ENCODE data around the gene TMEM35B. TPM values are rescaled to one million over a fixed set of nuclear protein-coding genes. Genes with fewer than 3 reads are reported as not detected.
"Not testable (repeated sequence)": the region's sequence is repeated elsewhere in the genome, so short reads cannot be mapped to it uniquely, and the experiment has no call there.

TMEM35B gene
- total RNA-seq, 1 experiment from 2014 or later = 10.9 TPM

- Histone ChIP-seq H3K4me1 (ENCODE audit: insufficient read depth, low read length) (peaks cover 30% of the 10 kb centered on the region), H3K9ac (ENCODE audit: low read length) (no peak overlapping the region), H3K9me3 (ENCODE audit: low read length) (no peaks in the 10 kb centered on the region), H3K4me2 (ENCODE audit: low read length) (no peak overlapping the region), H3K27ac (ENCODE audit: low read length) (no peak overlapping the region), H3K4me3 (ENCODE audit: low read length) (no peak overlapping the region), H2AFZ (ENCODE audit: low read length) (no peak overlapping the region), H3K79me2 (ENCODE audit: low read length) (peaks cover 17% of the 10 kb centered on the region), H4K20me1 (ENCODE audit: low read length) (no peaks in the 10 kb centered on the region), H3K36me3 (ENCODE audit: low read depth, low read length) (peaks cover 4% of the 10 kb centered on the region; the same call in 1 of the 2 replicates), H3K9me2 (replicated peaks; ENCODE audit: low read length) (no peaks in the 10 kb centered on the region), H3K27me3 (ENCODE audit: low read length) (no peaks in the 10 kb centered on the region), H3F3A (ENCODE audit: low read length, unreplicated experiment) (peaks cover 6% of the 10 kb centered on the region)
- ChIA-PET POLR2A (ENCODE audit: unreplicated experiment) (no interaction called here), CTCF (no interaction called here)
- BruUV-seq (replicated peaks) = no TSS peak
- TF ChIP-seq EZH2 (IDR thresholded peaks at IDR 0.05; ENCODE audit: low read length, unreplicated experiment) = no peak
- no peak for TF ChIP-seq EZH2phosphoT487 (IDR thresholded peaks at IDR 0.05; ENCODE audit: borderline replicate concordance, low read length)
- TF ChIP-seq, protein P1, sequence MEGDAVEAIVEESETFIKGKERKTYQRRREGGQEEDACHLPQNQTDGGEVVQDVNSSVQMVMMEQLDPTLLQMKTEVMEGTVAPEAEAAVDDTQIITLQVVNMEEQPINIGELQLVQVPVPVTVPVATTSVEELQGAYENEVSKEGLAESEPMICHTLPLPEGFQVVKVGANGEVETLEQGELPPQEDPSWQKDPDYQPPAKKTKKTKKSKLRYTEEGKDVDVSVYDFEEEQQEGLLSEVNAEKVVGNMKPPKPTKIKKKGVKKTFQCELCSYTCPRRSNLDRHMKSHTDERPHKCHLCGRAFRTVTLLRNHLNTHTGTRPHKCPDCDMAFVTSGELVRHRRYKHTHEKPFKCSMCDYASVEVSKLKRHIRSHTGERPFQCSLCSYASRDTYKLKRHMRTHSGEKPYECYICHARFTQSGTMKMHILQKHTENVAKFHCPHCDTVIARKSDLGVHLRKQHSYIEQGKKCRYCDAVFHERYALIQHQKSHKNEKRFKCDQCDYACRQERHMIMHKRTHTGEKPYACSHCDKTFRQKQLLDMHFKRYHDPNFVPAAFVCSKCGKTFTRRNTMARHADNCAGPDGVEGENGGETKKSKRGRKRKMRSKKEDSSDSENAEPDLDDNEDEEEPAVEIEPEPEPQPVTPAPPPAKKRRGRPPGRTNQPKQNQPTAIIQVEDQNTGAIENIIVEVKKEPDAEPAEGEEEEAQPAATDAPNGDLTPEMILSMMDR (conservative IDR thresholded peaks at IDR 0.05; ENCODE audit: low read depth, low read length) = no peak
- intact Hi-C loops (cut with micrococcal nuclease) = loop anchor here (10.0 kb wide), 2 partner anchors 94 to 126 kb away; no protein-coding TSS in a partner anchor
- DNase-seq (no peak), ATAC-seq (no peak)
Measured at GRCh38 chr1:34988581-34988980, 3.4 kb upstream of the TMEM35B start.

- ChIA-PET CTCF (no interaction called here), POLR2A (ENCODE audit: unreplicated experiment) (no interaction called here)
- H3K36me3 ChIP-seq (ENCODE audit: low read depth, low read length) = peaks cover 4% of the 10 kb centered on the region; the same call in 1 of the 2 replicates
- TF ChIP-seq EZH2 (IDR thresholded peaks at IDR 0.05; ENCODE audit: low read length, unreplicated experiment) = no peak
- TF ChIP-seq EZH2phosphoT487 (IDR thresholded peaks at IDR 0.05; ENCODE audit: borderline replicate concordance, low read length) = no peak
- TF ChIP-seq, protein P1 (conservative IDR thresholded peaks at IDR 0.05; ENCODE audit: low read depth, low read length) = no peak
- no peak overlapping the region for H3K9ac ChIP-seq (ENCODE audit: low read length)
- intact Hi-C loops (cut with micrococcal nuclease) = loop anchor here (10.0 kb wide), 2 partner anchors 93 to 127 kb away; no protein-coding TSS in a partner anchor
- no peak overlapping the region for H2AFZ ChIP-seq (ENCODE audit: low read length)
- H3K4me2 ChIP-seq (ENCODE audit: low read length) = no peak overlapping the region
- H3F3A ChIP-seq (ENCODE audit: low read length, unreplicated experiment) = peaks cover 6% of the 10 kb centered on the region
- no peaks in the 10 kb centered on the region for H3K9me2 ChIP-seq (replicated peaks; ENCODE audit: low read length)
- no TSS peak for BruUV-seq (replicated peaks)
- ATAC-seq (no peak), DNase-seq (no peak)
- H4K20me1 ChIP-seq (ENCODE audit: low read length) = no peaks in the 10 kb centered on the region
- H3K79me2 ChIP-seq (ENCODE audit: low read length) = peaks cover 17% of the 10 kb centered on the region
- no peaks in the 10 kb centered on the region for H3K9me3 ChIP-seq (ENCODE audit: low read length)
- H3K4me3 ChIP-seq (ENCODE audit: low read length) = no peak overlapping the region
- no peaks in the 10 kb centered on the region for H3K27me3 ChIP-seq (ENCODE audit: low read length)
- peaks cover 30% of the 10 kb centered on the region for H3K4me1 ChIP-seq (ENCODE audit: insufficient read depth, low read length)
- H3K27ac ChIP-seq (ENCODE audit: low read length) = no peak overlapping the region
Measured at GRCh38 chr1:34988147-34988546, 3.0 kb upstream of the TMEM35B start.

DNA sequence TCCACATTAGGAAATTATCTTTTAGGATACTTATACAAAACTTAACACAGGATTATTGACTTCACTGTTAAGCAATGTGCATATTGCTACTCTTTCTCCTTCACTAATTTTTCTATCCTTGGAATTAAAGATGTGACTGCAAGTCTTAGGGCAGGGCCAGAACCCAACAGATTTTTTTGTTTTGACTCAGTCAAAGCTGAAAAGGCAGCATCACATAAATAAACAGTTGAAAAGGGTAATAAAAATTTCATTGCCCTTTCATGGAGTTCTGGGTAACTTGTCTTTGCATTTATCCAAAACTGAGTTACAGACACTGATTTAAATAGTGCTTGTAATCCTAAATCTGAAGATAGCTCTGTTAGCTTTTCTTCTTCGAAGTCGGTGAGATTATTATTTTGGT lies 1.9 kb upstream of the TMEM35B start:
- peak; percentile 54 for ATAC-seq
- H3K79me2 ChIP-seq (ENCODE audit: low read length) = peaks cover 17% of the 10 kb centered on the region
- H3K9me3 ChIP-seq (ENCODE audit: low read length) = no peaks in the 10 kb centered on the region
- no peaks in the 10 kb centered on the region for H4K20me1 ChIP-seq (ENCODE audit: low read length)
- H3K4me3 ChIP-seq (ENCODE audit: low read length) = no peak overlapping the region
- H3K36me3 ChIP-seq (ENCODE audit: low read depth, low read length) = peaks cover 4% of the 10 kb centered on the region; the same call in 1 of the 2 replicates
- peaks cover 30% of the 10 kb centered on the region for H3K4me1 ChIP-seq (ENCODE audit: insufficient read depth, low read length)
- H3K27me3 ChIP-seq (ENCODE audit: low read length) = no peaks in the 10 kb centered on the region
- POLR2A ChIA-PET (ENCODE audit: unreplicated experiment) = interaction anchor here (0.6 kb wide), 1 partner anchor 206 kb away, joined by 4 read pairs; the partner anchor contains the start of gene SFPQ
- peak overlapping the region; percentile 54 for H3K4me2 ChIP-seq (ENCODE audit: low read length)
- CTCF ChIA-PET = no interaction called here
- peak; percentile 70 for DNase-seq
- intact Hi-C loops (cut with micrococcal nuclease) = loop anchor here (1.0 to 10.0 kb wide), 3 partner anchors 92 to 206 kb away; partner anchors contain the start of gene SFPQ
- TF ChIP-seq EZH2phosphoT487 (IDR thresholded peaks at IDR 0.05; ENCODE audit: borderline replicate concordance, low read length) (no peak), EZH2 (IDR thresholded peaks at IDR 0.05; ENCODE audit: low read length, unreplicated experiment) (no peak)
- TF ChIP-seq, protein P1 (conservative IDR thresholded peaks at IDR 0.05; ENCODE audit: low read depth, low read length) = no peak
- peaks cover 6% of the 10 kb centered on the region for H3F3A ChIP-seq (ENCODE audit: low read length, unreplicated experiment)
- H3K9ac ChIP-seq (ENCODE audit: low read length) = no peak overlapping the region
- no TSS peak for BruUV-seq (replicated peaks)
- H3K9me2 ChIP-seq (replicated peaks; ENCODE audit: low read length) = no peaks in the 10 kb centered on the region
- peak overlapping the region; percentile 14; the same call in 1 of the 2 replicates for H3K27ac ChIP-seq (ENCODE audit: low read length)
- no peak overlapping the region for H2AFZ ChIP-seq (ENCODE audit: low read length)

DNA sequence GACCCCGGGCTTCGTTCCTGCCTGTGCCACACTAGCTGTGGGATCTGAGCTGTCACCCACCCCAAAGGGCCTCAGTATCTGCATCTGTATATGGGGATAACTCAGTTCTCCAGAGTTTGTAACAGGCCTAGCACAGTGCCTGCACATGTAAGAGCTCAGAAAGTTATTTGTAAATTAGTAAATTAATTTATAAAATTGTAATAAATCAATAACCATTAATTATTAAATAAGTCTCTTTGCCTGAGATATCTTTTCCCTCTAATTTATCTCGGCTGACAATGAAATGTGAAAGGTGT lies 410 bp upstream of the TMEM35B start:
- H3K36me3 ChIP-seq (ENCODE audit: low read depth, low read length); H4K20me1 ChIP-seq (ENCODE audit: low read length); H3K27me3 ChIP-seq (ENCODE audit: low read length); DNase-seq; H3K9me2 ChIP-seq (replicated peaks; ENCODE audit: low read length); CTCF ChIA-PET; H3K9me3 ChIP-seq (ENCODE audit: low read length); H3F3A ChIP-seq (ENCODE audit: low read length, unreplicated experiment): not testable (repeated sequence)
- intact Hi-C loops (cut with micrococcal nuclease) = loop anchor here (10.0 kb wide), 2 partner anchors 91 to 129 kb away; no protein-coding TSS in a partner anchor
- BruUV-seq (replicated peaks) = TSS peak; percentile 61
- Histone ChIP-seq H3K4me2 (ENCODE audit: low read length) (peak overlapping the region; percentile 100), H3K79me2 (ENCODE audit: low read length) (peaks cover 17% of the 10 kb centered on the region), H3K4me3 (ENCODE audit: low read length) (peak overlapping the region; percentile 98), H3K27ac (ENCODE audit: low read length) (0 out of 2 replicates have a peak overlapping the region, but pooled peaks have one; percentile 49), H2AFZ (ENCODE audit: low read length) (peak overlapping the region; percentile 99), H3K9ac (ENCODE audit: low read length) (peak overlapping the region; percentile 91), H3K4me1 (ENCODE audit: insufficient read depth, low read length) (peaks cover 30% of the 10 kb centered on the region)
- POLR2A ChIA-PET (ENCODE audit: unreplicated experiment) = interaction anchor here (0.6 kb wide), 1 partner anchor 214 kb away, joined by 3 read pairs; no protein-coding TSS in a partner anchor
- ATAC-seq = peak; percentile 18

Measured in PC-3 (cell line).